ENCODE results near the gene GPC6.

GPC6 gene

GRCh38 chr13:93670866-93671265 lies 444.3 kb downstream of the GPC6 start:
- no peaks in the 10 kb centered on the region for H3K9me3 ChIP-seq (ENCODE audit: control insufficient read depth, insufficient read depth, low read length)
- no peaks in the 10 kb centered on the region for H3K36me3 ChIP-seq (ENCODE audit: insufficient read depth, low read length)
- no peaks in the 10 kb centered on the region for H3K4me1 ChIP-seq (ENCODE audit: insufficient read depth, low read length)
- no peak overlapping the region for H3K9ac ChIP-seq (ENCODE audit: low read depth, low read length)

- Histone ChIP-seq H3K9ac (ENCODE audit: low read depth, low read length) (no peak overlapping the region), H3K4me1 (ENCODE audit: insufficient read depth, low read length) (no peaks in the 10 kb centered on the region), H3K36me3 (ENCODE audit: insufficient read depth, low read length) (no peaks in the 10 kb centered on the region), H3K9me3 (ENCODE audit: control insufficient read depth, insufficient read depth, low read length) (no peaks in the 10 kb centered on the region)
Observed at GRCh38 chr13:93672996-93673395, 446.4 kb downstream of the GPC6 start.

GRCh38 chr13:93673885-93674284 lies 447.3 kb downstream of the GPC6 start:
- H3K9me3 ChIP-seq (ENCODE audit: control insufficient read depth, insufficient read depth, low read length): no peaks in the 10 kb centered on the region
- no peak overlapping the region for H3K9ac ChIP-seq (ENCODE audit: low read depth, low read length)
- H3K36me3 ChIP-seq (ENCODE audit: insufficient read depth, low read length): no peaks in the 10 kb centered on the region
- no peaks in the 10 kb centered on the region for H3K4me1 ChIP-seq (ENCODE audit: insufficient read depth, low read length)

GRCh38 chr13:93674337-93674755 lies 447.7 kb downstream of the GPC6 start:
- no peak overlapping the region for H3K9ac ChIP-seq (ENCODE audit: low read depth, low read length)
- no peaks in the 10 kb centered on the region for H3K36me3 ChIP-seq (ENCODE audit: insufficient read depth, low read length)
- H3K4me1 ChIP-seq (ENCODE audit: insufficient read depth, low read length): no peaks in the 10 kb centered on the region
- H3K9me3 ChIP-seq (ENCODE audit: control insufficient read depth, insufficient read depth, low read length): no peaks in the 10 kb centered on the region

- Histone ChIP-seq H3K9ac (ENCODE audit: low read depth, low read length) (no peak overlapping the region), H3K9me3 (ENCODE audit: control insufficient read depth, insufficient read depth, low read length) (no peaks in the 10 kb centered on the region), H3K4me1 (ENCODE audit: insufficient read depth, low read length) (no peaks in the 10 kb centered on the region), H3K36me3 (ENCODE audit: insufficient read depth, low read length) (no peaks in the 10 kb centered on the region)
Observed at GRCh38 chr13:93680329-93680728, 453.7 kb downstream of the GPC6 start.

- H3K9ac ChIP-seq (ENCODE audit: low read depth, low read length): no peak overlapping the region
- H3K9me3 ChIP-seq (ENCODE audit: control insufficient read depth, insufficient read depth, low read length): no peaks in the 10 kb centered on the region
- H3K4me1 ChIP-seq (ENCODE audit: insufficient read depth, low read length): no peaks in the 10 kb centered on the region
Observed at GRCh38 chr13:93685900-93686299, 459.3 kb downstream of the GPC6 start.

DNA sequence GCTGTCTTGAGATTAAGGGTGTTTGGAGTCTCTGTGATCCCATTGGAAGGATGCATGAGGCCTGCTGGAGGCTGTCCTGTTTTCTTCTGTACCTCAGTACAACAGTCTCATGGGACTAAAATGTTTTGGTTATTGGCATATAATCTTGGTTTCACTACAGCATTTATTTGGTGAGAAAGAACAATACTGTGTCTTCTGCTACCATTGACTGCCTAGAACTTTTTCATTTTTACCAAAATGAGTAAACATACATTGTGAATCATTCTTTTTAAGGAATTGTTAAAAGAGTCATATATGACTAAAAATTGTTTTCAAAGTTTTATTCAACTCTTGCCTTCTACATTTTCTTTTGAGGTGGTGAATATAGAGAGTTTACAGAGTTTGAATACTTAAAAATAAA lies 459.8 kb downstream of the GPC6 start:
- Histone ChIP-seq H3K36me3 (ENCODE audit: insufficient read depth, low read length) (no peaks in the 10 kb centered on the region), H3K4me1 (ENCODE audit: insufficient read depth, low read length) (no peaks in the 10 kb centered on the region), H3K9ac (ENCODE audit: low read depth, low read length) (no peak overlapping the region), H3K9me3 (ENCODE audit: control insufficient read depth, insufficient read depth, low read length) (no peaks in the 10 kb centered on the region)

More at GRCh38 chr13:93685900-93686299, 459.3 kb downstream of the GPC6 start:
- H3K36me3 ChIP-seq (ENCODE audit: insufficient read depth, low read length): no peaks in the 10 kb centered on the region

GRCh38 chr13:93687261-93687660 lies 460.7 kb downstream of the GPC6 start:
- Histone ChIP-seq H3K9me3 (ENCODE audit: control insufficient read depth, insufficient read depth, low read length) (no peaks in the 10 kb centered on the region), H3K4me1 (ENCODE audit: insufficient read depth, low read length) (no peaks in the 10 kb centered on the region), H3K9ac (ENCODE audit: low read depth, low read length) (no peak overlapping the region), H3K36me3 (ENCODE audit: insufficient read depth, low read length) (no peaks in the 10 kb centered on the region)

DNA sequence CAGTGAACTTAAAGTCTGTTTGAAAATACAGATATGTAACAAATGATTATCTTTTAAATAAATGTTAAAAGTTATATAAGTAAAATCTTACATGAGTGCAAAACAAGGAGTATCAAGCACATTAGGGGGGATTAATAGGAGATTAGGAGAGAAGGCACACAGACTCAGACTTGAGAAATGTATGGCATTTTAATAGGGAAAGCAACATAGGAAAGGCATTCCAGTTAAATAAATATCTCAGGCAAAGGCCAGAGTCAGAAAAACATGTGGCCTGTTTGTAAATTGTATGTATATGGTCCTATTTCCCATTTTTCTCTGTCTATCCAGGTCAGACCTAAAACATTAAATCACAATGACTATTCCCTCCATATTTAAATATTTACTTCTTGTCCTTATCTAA lies 462.7 kb downstream of the GPC6 start:
- Histone ChIP-seq H3K36me3 (ENCODE audit: insufficient read depth, low read length) (no peaks in the 10 kb centered on the region), H3K9me3 (ENCODE audit: control insufficient read depth, insufficient read depth, low read length) (no peaks in the 10 kb centered on the region), H3K4me1 (ENCODE audit: insufficient read depth, low read length) (no peaks in the 10 kb centered on the region), H3K9ac (ENCODE audit: low read depth, low read length) (no peak overlapping the region)

- H3K9ac ChIP-seq (ENCODE audit: low read depth, low read length): no peak overlapping the region
- H3K4me1 ChIP-seq (ENCODE audit: insufficient read depth, low read length): no peaks in the 10 kb centered on the region
- no peaks in the 10 kb centered on the region for H3K9me3 ChIP-seq (ENCODE audit: control insufficient read depth, insufficient read depth, low read length)
- no peaks in the 10 kb centered on the region for H3K36me3 ChIP-seq (ENCODE audit: insufficient read depth, low read length)
Observed at GRCh38 chr13:93690139-93690538, 463.5 kb downstream of the GPC6 start.

- H3K4me1 ChIP-seq (ENCODE audit: insufficient read depth, low read length): no peaks in the 10 kb centered on the region
- 0 out of 2 replicates have a peak, but pooled peaks cover 4% of the 10 kb centered on the region for H3K9me3 ChIP-seq (ENCODE audit: control insufficient read depth, insufficient read depth, low read length)
- no peak overlapping the region for H3K9ac ChIP-seq (ENCODE audit: low read depth, low read length)
- H3K36me3 ChIP-seq (ENCODE audit: insufficient read depth, low read length): 0 out of 2 replicates have a peak, but pooled peaks cover 2% of the 10 kb centered on the region
Observed at GRCh38 chr13:93698016-93698613, 471.5 kb downstream of the GPC6 start.

DNA sequence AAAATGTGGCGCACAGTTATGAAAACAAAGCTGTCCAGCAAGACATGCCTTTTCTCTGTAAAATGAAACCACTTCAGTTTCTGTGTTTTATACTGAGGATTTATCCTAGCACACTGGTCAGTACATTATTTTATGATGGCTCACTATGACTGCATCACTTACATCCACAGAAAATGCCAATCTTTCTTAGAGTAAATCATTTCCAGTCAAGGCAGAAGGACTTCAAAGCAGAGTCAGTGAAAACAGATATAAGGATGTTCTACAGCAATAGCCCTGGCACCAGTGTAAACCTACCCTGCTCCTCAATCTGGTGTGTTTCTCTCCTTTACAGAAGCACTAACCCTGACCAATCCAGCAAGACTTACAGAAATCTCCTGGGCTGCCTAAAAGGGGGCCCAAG lies 473.5 kb downstream of the GPC6 start:
- H3K4me1 ChIP-seq (ENCODE audit: insufficient read depth, low read length): no peaks in the 10 kb centered on the region
- H3K9ac ChIP-seq (ENCODE audit: low read depth, low read length): no peak overlapping the region
- H3K9me3 ChIP-seq (ENCODE audit: control insufficient read depth, insufficient read depth, low read length): 0 out of 2 replicates have a peak, but pooled peaks cover 4% of the 10 kb centered on the region
- 0 out of 2 replicates have a peak, but pooled peaks cover 2% of the 10 kb centered on the region for H3K36me3 ChIP-seq (ENCODE audit: insufficient read depth, low read length)

DNA sequence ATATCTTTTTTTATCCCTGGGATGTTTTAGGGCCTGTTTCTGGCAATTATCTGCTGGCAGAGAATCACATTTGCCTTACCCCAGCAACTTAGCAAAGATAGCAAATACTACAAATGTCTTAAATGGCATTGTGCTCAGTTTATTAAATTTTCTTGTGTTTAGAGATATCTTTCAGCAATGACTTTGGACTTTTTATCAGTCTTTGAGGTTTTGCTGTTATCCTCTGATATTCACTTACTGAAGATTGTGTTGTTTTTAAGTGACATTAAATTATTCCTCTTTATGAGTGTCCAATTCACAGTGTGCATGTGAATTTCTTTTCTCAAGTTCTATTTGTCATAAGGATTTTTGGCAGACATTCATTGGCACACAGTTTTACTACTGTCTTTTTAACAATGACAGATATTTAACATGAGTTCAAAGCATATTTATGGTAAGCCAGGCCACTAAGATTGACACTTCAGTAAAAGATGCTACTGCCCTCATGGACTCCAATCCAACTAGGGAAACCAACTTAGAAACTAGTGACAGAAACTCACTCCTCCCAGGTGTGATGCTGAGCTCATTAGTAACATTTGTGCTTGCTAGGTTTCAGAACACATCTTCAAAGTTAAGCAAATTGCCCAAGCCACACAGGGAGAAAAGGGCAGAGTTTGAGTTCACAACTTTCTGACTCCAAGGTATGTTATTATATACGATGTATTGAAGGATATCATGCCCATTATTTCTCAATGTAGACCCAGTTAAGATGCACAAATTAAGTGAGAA lies 481.9 kb downstream of the GPC6 start:
- H3K9ac ChIP-seq (ENCODE audit: low read depth, low read length): no peak overlapping the region
- no peaks in the 10 kb centered on the region for H3K9me3 ChIP-seq (ENCODE audit: control insufficient read depth, insufficient read depth, low read length)
- no peaks in the 10 kb centered on the region for H3K4me1 ChIP-seq (ENCODE audit: insufficient read depth, low read length)
- H3K36me3 ChIP-seq (ENCODE audit: insufficient read depth, low read length): no peaks in the 10 kb centered on the region

- H3K9ac ChIP-seq (ENCODE audit: low read depth, low read length): no peak overlapping the region
- H3K4me1 ChIP-seq (ENCODE audit: insufficient read depth, low read length): no peaks in the 10 kb centered on the region
- H3K36me3 ChIP-seq (ENCODE audit: insufficient read depth, low read length): no peaks in the 10 kb centered on the region
- peaks cover 6% of the 10 kb centered on the region; the same call in 1 of the 2 replicates for H3K9me3 ChIP-seq (ENCODE audit: control insufficient read depth, insufficient read depth, low read length)
Observed at GRCh38 chr13:93709506-93710244, 483.1 kb downstream of the GPC6 start.
